Mononuclear cell (primary cell): ENCODE data around the gene ANKRD11. TPM values are rescaled to one million over a fixed set of nuclear protein-coding genes. Genes with fewer than 3 reads are reported as not detected.

Experiments used
- H3K27me3 ChIP-seq: 2 replicates; pipeline ENCODE4 v1.6.0; 2011; ENCODE audit warnings: low read length, control low read depth; ENCODE audit not compliant: insufficient read depth
- H3K4me1 ChIP-seq: 2 replicates; pipeline ENCODE4 v1.5.1; 2011; ENCODE audit warnings: mild to moderate bottlenecking, low read length, control low read depth; ENCODE audit not compliant: insufficient read depth
- H3K4me3 ChIP-seq: 2 replicates; pipeline ENCODE4 v1.5.1; 2011; ENCODE audit warnings: mild to moderate bottlenecking, low read length, moderate library complexity
- H3K9me3 ChIP-seq: 2 replicates; pipeline ENCODE4 v1.5.1; 2011; ENCODE audit warnings: low read depth, mild to moderate bottlenecking, control low read depth, low read length
- total RNA-seq: library from RNA; depleted of rRNA; stranded (reverse); fragments of >200 nt; gene quantifications from one replicate; pipeline ENCODE4 v1.2.3, GENCODE V29; 2012

Gene ANKRD11
- total RNA-seq, 1 donor, result 110 TPM

GRCh38 chr16:89323120-89323960 lies 167.0 kb downstream of the ANKRD11 start:
- Histone ChIP-seq H3K9me3 (no peaks in the 10 kb centered on the region), H3K4me3 (no peak overlapping the region), H3K27me3 (no peaks in the 10 kb centered on the region), H3K4me1 (peaks cover 82% of the 10 kb centered on the region)

GRCh38 chr16:89322321-89323119 lies 167.8 kb downstream of the ANKRD11 start:
- Histone ChIP-seq H3K4me1 (peaks cover 90% of the 10 kb centered on the region), H3K27me3 (no peaks in the 10 kb centered on the region), H3K9me3 (no peaks in the 10 kb centered on the region), H3K4me3 (no peak overlapping the region)

GRCh38 chr16:89320782-89321501 lies 169.4 kb downstream of the ANKRD11 start:
- Histone ChIP-seq H3K4me1 (peaks cover 92% of the 10 kb centered on the region), H3K4me3 (no peak overlapping the region), H3K27me3 (no peaks in the 10 kb centered on the region), H3K9me3 (no peaks in the 10 kb centered on the region)

- no peaks in the 10 kb centered on the region for H3K9me3 ChIP-seq
- no peaks in the 10 kb centered on the region for H3K27me3 ChIP-seq
- H3K4me3 ChIP-seq, result no peak overlapping the region
- H3K4me1 ChIP-seq, result peaks cover 92% of the 10 kb centered on the region
Observed at GRCh38 chr16:89319886-89320781, 170.2 kb downstream of the ANKRD11 start.

GRCh38 chr16:89319631-89319885 lies 170.8 kb downstream of the ANKRD11 start:
- Histone ChIP-seq H3K9me3 (no peaks in the 10 kb centered on the region), H3K27me3 (no peaks in the 10 kb centered on the region), H3K4me3 (no peak overlapping the region), H3K4me1 (peaks cover 92% of the 10 kb centered on the region)

- Histone ChIP-seq H3K27me3 (no peaks in the 10 kb centered on the region), H3K9me3 (no peaks in the 10 kb centered on the region), H3K4me3 (no peak overlapping the region), H3K4me1 (peaks cover 92% of the 10 kb centered on the region)
Observed at GRCh38 chr16:89318871-89319630, 171.3 kb downstream of the ANKRD11 start.

- Histone ChIP-seq H3K27me3 (no peaks in the 10 kb centered on the region), H3K4me3 (no peak overlapping the region), H3K9me3 (no peaks in the 10 kb centered on the region), H3K4me1 (peaks cover 94% of the 10 kb centered on the region)
Observed at GRCh38 chr16:89318430-89318758, 172.0 kb downstream of the ANKRD11 start.

- Histone ChIP-seq H3K9me3 (no peaks in the 10 kb centered on the region), H3K4me3 (no peak overlapping the region), H3K4me1 (peaks cover 96% of the 10 kb centered on the region), H3K27me3 (no peaks in the 10 kb centered on the region)
Observed at GRCh38 chr16:89317729-89318429, 172.5 kb downstream of the ANKRD11 start.

- Histone ChIP-seq H3K4me3 (no peak overlapping the region), H3K27me3 (no peaks in the 10 kb centered on the region), H3K4me1 (peaks cover 92% of the 10 kb centered on the region), H3K9me3 (no peaks in the 10 kb centered on the region)
Observed at GRCh38 chr16:89317101-89317671, 173.2 kb downstream of the ANKRD11 start.

GRCh38 chr16:89316701-89317100 lies 173.7 kb downstream of the ANKRD11 start:
- no peaks in the 10 kb centered on the region for H3K27me3 ChIP-seq
- H3K4me3 ChIP-seq, result no peak overlapping the region
- H3K9me3 ChIP-seq, result no peaks in the 10 kb centered on the region
- H3K4me1 ChIP-seq, result peaks cover 87% of the 10 kb centered on the region

- no peak overlapping the region for H3K4me3 ChIP-seq
- no peaks in the 10 kb centered on the region for H3K9me3 ChIP-seq
- no peaks in the 10 kb centered on the region for H3K27me3 ChIP-seq
- H3K4me1 ChIP-seq, result peaks cover 84% of the 10 kb centered on the region
Observed at GRCh38 chr16:89315791-89316581, 174.4 kb downstream of the ANKRD11 start.

GRCh38 chr16:89315271-89315670 lies 175.1 kb downstream of the ANKRD11 start:
- H3K4me1 ChIP-seq, result peaks cover 77% of the 10 kb centered on the region
- H3K27me3 ChIP-seq, result no peaks in the 10 kb centered on the region
- no peak overlapping the region for H3K4me3 ChIP-seq
- H3K9me3 ChIP-seq, result no peaks in the 10 kb centered on the region

GRCh38 chr16:89314854-89315253 lies 175.5 kb downstream of the ANKRD11 start:
- Histone ChIP-seq H3K27me3 (no peaks in the 10 kb centered on the region), H3K9me3 (no peaks in the 10 kb centered on the region), H3K4me1 (peaks cover 77% of the 10 kb centered on the region), H3K4me3 (no peak overlapping the region)
